ENCODE measurements around the gene EYS. TPM values are rescaled to one million over a fixed set of nuclear protein-coding genes. Genes with fewer than 3 reads are reported as not detected.
A peak's percentile ranks its signal among the peaks of the same experiment; 100 is the strongest.

Gene EYS
- total RNA-seq (2014; rRNA removed; shearing (Covaris generic)): 0.20 and 0.87 TPM in 2 replicates
- 0.15 and 0.29 TPM in 2 replicates for polyA plus RNA-seq (2015; cell fraction: cytosol; rRNA removed)
- 0.38 and 0.56 TPM in 2 replicates for polyA plus RNA-seq (2015; cell fraction: nucleus; rRNA removed)

GRCh38 chr6:65707126-65707826 lies at the start of gene EYS:
Gene EYS (minus strand): TSS chr6:65707226. CDS start chr6:65495410, 211,816 bp downstream.
- no peak for DNase-seq (ENCODE audit: low read depth)

GRCh38 chr6:65746302-65746701 lies 39.3 kb upstream of the EYS start:
- DNase-seq (ENCODE audit: low read depth): no peak

- DNase-seq (ENCODE audit: low read depth): peak; percentile 47
Observed at GRCh38 chr6:65745614-65746013, 38.6 kb upstream of the EYS start.

GRCh38 chr6:65728879-65729479 lies 22.0 kb upstream of the EYS start:
- no peak for DNase-seq (ENCODE audit: low read depth)

DNA sequence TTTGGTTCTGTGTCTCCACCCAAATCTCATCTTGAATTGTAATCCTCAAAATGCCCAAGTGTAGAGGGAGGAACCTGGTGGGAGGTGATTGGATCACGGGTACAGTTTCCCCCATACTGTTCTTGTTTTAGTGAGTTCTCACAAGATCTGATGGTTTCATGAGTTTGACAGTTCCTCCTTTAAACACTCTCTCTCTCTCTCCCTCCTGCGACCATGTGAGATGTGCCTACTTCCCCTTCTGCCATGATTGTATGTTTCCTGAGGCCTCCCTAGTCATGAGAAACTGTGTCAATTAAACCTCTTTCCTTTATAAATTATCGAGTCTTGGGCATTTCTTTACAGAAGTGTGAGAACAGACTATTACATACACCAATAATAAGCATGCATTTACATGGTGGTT lies 12.1 kb upstream of the EYS start:
- DNase-seq (ENCODE audit: low read depth): no peak

GRCh38 chr6:65711531-65711930 lies 4.5 kb upstream of the EYS start:
- no peak for DNase-seq (ENCODE audit: low read depth)

DNA sequence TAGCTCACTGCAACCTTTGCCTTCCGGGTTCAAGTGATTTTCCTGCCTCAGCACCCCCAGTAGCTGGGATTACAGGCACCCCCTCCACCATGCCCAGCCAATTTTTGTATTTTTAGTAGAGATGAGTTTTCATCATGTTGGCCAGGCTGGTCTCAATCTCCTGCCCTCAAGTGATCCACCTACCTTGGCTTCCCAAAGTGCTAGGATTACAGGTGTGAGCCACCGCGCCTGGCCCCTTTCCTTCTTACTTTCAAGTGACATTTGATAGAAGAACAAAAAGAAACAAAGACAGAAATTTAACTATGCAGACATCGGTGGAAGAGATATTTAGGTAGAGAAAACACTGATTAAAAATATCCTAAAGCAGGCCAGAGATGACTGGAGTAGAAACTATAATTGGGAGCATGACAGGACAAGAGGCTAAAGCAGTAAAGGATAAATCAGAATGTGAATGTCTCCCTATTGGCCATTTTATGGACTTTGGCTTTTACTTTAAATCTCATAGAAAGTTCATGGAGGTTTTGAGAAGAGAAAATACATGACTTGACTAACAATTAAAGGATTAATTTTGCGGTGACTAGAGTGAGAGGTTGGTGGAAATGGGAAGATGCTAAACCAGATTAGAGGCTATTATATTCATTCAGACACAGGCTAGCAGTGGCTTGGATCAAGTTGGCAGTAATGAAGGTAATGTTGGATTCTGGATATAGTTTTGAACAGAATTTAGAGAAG lies 2.2 kb upstream of the EYS start:
- no peak for DNase-seq (ENCODE audit: low read depth)

DNA sequence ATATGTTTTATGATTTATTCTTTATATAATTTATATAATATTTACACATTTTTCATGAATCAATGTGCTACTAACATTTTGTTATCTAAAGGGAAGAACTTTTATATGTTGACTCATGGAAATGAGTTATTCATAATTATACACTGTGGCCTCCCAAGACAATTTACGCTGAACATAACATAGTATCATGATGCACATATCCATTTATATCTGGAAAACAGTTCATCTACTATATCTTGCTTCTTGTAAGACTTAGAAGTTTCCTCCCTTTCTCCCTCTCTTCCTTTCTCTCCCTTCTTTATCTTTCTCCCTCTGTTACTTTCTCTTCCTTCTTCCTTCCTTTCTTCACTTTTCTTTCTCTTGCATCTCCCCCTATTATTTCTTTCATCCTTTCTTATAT lies 1.1 kb upstream of the EYS start:
- no peak for DNase-seq (ENCODE audit: low read depth)

GRCh38 chr6:65706436-65706835 lies 590 bp downstream of the EYS start:
- no peak for DNase-seq (ENCODE audit: low read depth)

DNA sequence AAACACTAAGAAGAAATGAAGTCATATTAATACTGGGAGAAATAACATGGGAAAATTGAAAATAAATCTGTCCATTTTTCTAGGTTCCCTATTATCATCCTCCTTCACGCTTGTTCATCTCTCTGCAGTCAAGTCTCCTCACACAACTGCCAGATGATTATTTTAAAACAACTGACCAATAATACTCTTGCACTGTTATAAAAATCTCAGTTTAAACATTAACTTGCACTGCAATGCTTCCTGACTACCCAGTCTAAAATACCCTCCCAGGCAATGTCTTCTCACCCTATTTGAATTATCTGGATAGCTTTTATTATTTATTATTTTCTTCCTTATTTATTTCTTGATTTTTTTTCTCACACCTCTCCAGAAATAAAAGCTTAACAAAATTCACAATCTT lies 5.7 kb downstream of the EYS start:
- DNase-seq (ENCODE audit: low read depth): no peak

- no peak for DNase-seq (ENCODE audit: low read depth)
Observed at GRCh38 chr6:65700561-65700960, 6.5 kb downstream of the EYS start.

- no peak for DNase-seq (ENCODE audit: low read depth)
Observed at GRCh38 chr6:65692109-65692508, 14.9 kb downstream of the EYS start.

- no peak for DNase-seq (ENCODE audit: low read depth)
Observed at GRCh38 chr6:65680232-65680631, 26.8 kb downstream of the EYS start.

DNA sequence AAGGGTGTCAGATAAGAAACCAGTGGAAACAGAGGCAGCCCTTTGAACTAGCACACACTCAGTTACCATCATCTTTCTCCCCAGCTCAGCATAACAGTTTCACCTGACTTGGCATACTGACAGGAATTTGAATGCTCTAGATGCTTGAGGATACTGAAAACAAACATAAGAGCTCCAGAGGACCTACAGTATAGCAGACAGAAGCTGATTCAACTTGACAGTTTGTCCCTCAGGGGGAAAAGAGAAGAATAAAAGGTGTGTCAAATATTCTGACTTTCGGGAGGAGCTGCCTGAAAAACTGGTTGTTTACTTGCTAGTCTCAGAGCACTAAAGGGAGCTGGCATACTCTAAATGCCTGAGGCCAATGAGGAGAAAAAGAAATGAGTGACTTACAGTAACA lies 35.1 kb downstream of the EYS start:
- DNase-seq (ENCODE audit: low read depth): no peak

GRCh38 chr6:65667916-65668656 lies 38.9 kb downstream of the EYS start:
- DNase-seq (ENCODE audit: low read depth): no peak

DNA sequence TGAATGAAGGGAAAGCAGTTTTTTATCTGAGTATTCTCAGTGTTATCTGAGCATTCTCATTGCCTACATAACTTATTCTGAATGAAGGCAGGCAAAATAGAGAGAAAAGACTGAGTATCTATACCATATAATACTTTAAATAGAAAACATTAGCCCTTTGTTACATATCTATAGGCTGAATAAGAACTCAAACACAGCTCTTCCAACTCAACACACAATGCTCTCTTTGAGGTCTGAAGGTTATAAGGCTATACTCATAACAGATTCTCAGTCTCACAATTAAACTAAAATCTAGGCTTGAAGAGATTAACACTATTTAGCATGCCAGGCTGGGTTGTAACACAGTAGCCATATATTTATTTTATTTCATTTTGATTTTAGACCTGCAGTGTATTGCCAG lies 56.9 kb downstream of the EYS start:
- no peak for DNase-seq (ENCODE audit: low read depth)

GRCh38 chr6:65649392-65649791 lies 57.6 kb downstream of the EYS start:
- DNase-seq (ENCODE audit: low read depth): no peak

DNA sequence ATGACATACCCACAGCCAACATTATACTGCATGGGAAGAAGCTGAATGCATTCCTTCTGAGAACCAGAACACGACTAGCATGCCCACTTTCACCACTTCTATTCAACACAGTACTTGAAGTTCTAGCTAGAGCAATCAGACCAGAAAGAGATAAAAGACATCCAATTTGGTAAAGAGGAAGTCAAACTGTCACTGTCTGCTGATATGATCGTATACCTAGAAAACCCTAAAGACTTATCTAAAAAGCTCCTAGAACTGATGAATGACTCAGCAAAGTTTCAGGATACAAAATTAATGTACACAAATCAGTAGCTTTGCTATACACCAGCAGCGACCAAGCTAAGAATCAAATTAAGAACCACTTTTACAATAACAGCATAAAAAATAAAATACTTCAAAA lies 60.5 kb downstream of the EYS start:
- DNase-seq (ENCODE audit: low read depth): no peak

GRCh38 chr6:65642776-65643175 lies 64.2 kb downstream of the EYS start:
- no peak for DNase-seq (ENCODE audit: low read depth)

- DNase-seq (ENCODE audit: low read depth): peak; percentile 48
Observed at GRCh38 chr6:65638047-65638831, 68.8 kb downstream of the EYS start.

Measured in HT1080 (cell line).